ENCODE data around the gene NAA25. TPM values are rescaled to one million over a fixed set of nuclear protein-coding genes. Genes with fewer than 3 reads are reported as not detected.
"Not testable (repeated sequence)": the region's sequence is repeated elsewhere in the genome, so short reads cannot be mapped to it uniquely, and the experiment has no call there.

NAA25 gene
- total and polyA plus RNA-seq, 4 donors: 6.2 to 38.5 (median 19.4) TPM

- TF ChIP-seq CTCF (IDR thresholded peaks at IDR 0.05; ENCODE audit: control extremely low read depth, extremely low read depth): no peak
- Histone ChIP-seq H3K4me3 (no peak overlapping the region), H3K4me1 (ENCODE audit: control insufficient read depth in 5 of 5, insufficient read depth in 5 of 5, low read length in 5 of 5) (no peaks in the 10 kb centered on the region)
Observed at GRCh38 chr12:112001576-112001975, 107.0 kb downstream of the NAA25 start.

GRCh38 chr12:112000820-112001219 lies 107.8 kb downstream of the NAA25 start:
- peaks cover 0 to 2% (median under 1%) of the 10 kb centered on the region in 4 donors for H3K36me3 ChIP-seq (ENCODE audit: control insufficient read depth in 4 of 4, insufficient read depth in 4 of 4, low read length in 4 of 4)
- no peak overlapping the region for H3K4me3 ChIP-seq
- WGBS, 2 donors: 93 to 95% methylated on average over 8 of the region's 8 CpGs
- no peaks in the 10 kb centered on the region for H3K27me3 ChIP-seq (ENCODE audit: control insufficient read depth in 3 of 3, insufficient read depth in 3 of 3, low read length in 2 of 3)
- H3K9me3 ChIP-seq (ENCODE audit: control insufficient read depth in 4 of 4, insufficient read depth in 3 of 4, low read length in 3 of 4): no peaks in the 10 kb centered on the region
- no peak for DNase-seq
- no peak overlapping the region for H3K27ac ChIP-seq (ENCODE audit: low read depth in 1 of 2, low read length in 1 of 2)
- no peak for ATAC-seq (ENCODE audit: insufficient read depth, low FRiP score)
- no peaks in the 10 kb centered on the region for H3K4me1 ChIP-seq (ENCODE audit: control insufficient read depth in 5 of 5, insufficient read depth in 5 of 5, low read length in 5 of 5)
- H3K9ac ChIP-seq (ENCODE audit: insufficient read depth in 1 of 2, low read length in 2 of 2): no peak overlapping the region
- TF ChIP-seq CTCF (IDR thresholded peaks at IDR 0.05; ENCODE audit: control extremely low read depth, extremely low read depth): no peak

More at GRCh38 chr12:112001576-112001975, 107.0 kb downstream of the NAA25 start:
- ATAC-seq (ENCODE audit: insufficient read depth, low FRiP score) (no peak), DNase-seq (no peak)
- no peak overlapping the region for H3K27ac ChIP-seq (ENCODE audit: low read depth in 1 of 2, low read length in 1 of 2)
- H3K9me3 ChIP-seq (ENCODE audit: control insufficient read depth in 4 of 4, insufficient read depth in 3 of 4, low read length in 3 of 4): no peaks in the 10 kb centered on the region
- peaks cover 0 to 2% (median under 1%) of the 10 kb centered on the region in 4 donors for H3K36me3 ChIP-seq (ENCODE audit: control insufficient read depth in 4 of 4, insufficient read depth in 4 of 4, low read length in 4 of 4)
- H3K9ac ChIP-seq (ENCODE audit: insufficient read depth in 1 of 2, low read length in 2 of 2): no peak overlapping the region
- no peaks in the 10 kb centered on the region for H3K27me3 ChIP-seq (ENCODE audit: control insufficient read depth in 3 of 3, insufficient read depth in 3 of 3, low read length in 2 of 3)

- H3K4me3 ChIP-seq; ATAC-seq (ENCODE audit: insufficient read depth, low FRiP score); H3K9ac ChIP-seq (ENCODE audit: insufficient read depth in 1 of 2, low read length in 2 of 2); H3K36me3 ChIP-seq (ENCODE audit: control insufficient read depth in 4 of 4, insufficient read depth in 4 of 4, low read length in 4 of 4); H3K27me3 ChIP-seq (ENCODE audit: control insufficient read depth in 3 of 3, insufficient read depth in 3 of 3, low read length in 2 of 3); H3K4me1 ChIP-seq (ENCODE audit: control insufficient read depth in 5 of 5, insufficient read depth in 5 of 5, low read length in 5 of 5); DNase-seq; H3K9me3 ChIP-seq (ENCODE audit: control insufficient read depth in 4 of 4, insufficient read depth in 3 of 4, low read length in 3 of 4); H3K27ac ChIP-seq (ENCODE audit: low read depth in 1 of 2, low read length in 1 of 2): not testable (repeated sequence)
- 87 to 90% methylated on average over 9 of the region's 9 CpGs for WGBS, 2 donors
Observed at GRCh38 chr12:111999129-111999528, 109.5 kb downstream of the NAA25 start.

- no peak for TF ChIP-seq CTCF (IDR thresholded peaks at IDR 0.05; ENCODE audit: control extremely low read depth, extremely low read depth)
- DNase-seq: no peak
- ATAC-seq (ENCODE audit: insufficient read depth, low FRiP score): no peak
- H3K9me3 ChIP-seq (ENCODE audit: control insufficient read depth in 4 of 4, insufficient read depth in 3 of 4, low read length in 3 of 4): no peaks in the 10 kb centered on the region
- H3K27me3 ChIP-seq (ENCODE audit: control insufficient read depth in 3 of 3, insufficient read depth in 3 of 3, low read length in 2 of 3): no peaks in the 10 kb centered on the region
- peaks cover 0 to 2% (median under 1%) of the 10 kb centered on the region in 4 donors for H3K36me3 ChIP-seq (ENCODE audit: control insufficient read depth in 4 of 4, insufficient read depth in 4 of 4, low read length in 4 of 4)
- H3K9ac ChIP-seq (ENCODE audit: insufficient read depth in 1 of 2, low read length in 2 of 2): no peak overlapping the region
- H3K4me3 ChIP-seq: no peak overlapping the region
- 93 to 96% methylated on average over 4 of the region's 4 CpGs for WGBS, 2 donors
- H3K4me1 ChIP-seq (ENCODE audit: control insufficient read depth in 5 of 5, insufficient read depth in 5 of 5, low read length in 5 of 5): peaks cover 0 to 5% (median 0%) of the 10 kb centered on the region in 5 donors
- H3K27ac ChIP-seq (ENCODE audit: low read depth in 1 of 2, low read length in 1 of 2): no peak overlapping the region
Observed at GRCh38 chr12:111998015-111998414, 110.6 kb downstream of the NAA25 start.
